Ovary (tissue), 9 donors: ENCODE results near the gene SDK1. TPM values are rescaled to one million over a fixed set of nuclear protein-coding genes. Genes with fewer than 3 reads are reported as not detected.

ENCODE experiments used
- DNase-seq, 5 donors: peaks; one replicate each; pipeline ENCODE4 v3.0.0-alpha.2; 2019 to 2020
- H3K27ac ChIP-seq, 2 donors: fragments of 200-600 bp; one replicate each; pipeline versions ENCODE4 v1.5.1 to v1.8.0; 2019 to 2022
- H3K27me3 ChIP-seq: fragments of 200-600 bp; one replicate; pipeline ENCODE4 v1.8.0; 2022
- H3K36me3 ChIP-seq: fragments of 200-600 bp; sonication (generic); one replicate; pipeline ENCODE4 v1.5.1; 2019
- H3K4me1 ChIP-seq: one replicate; pipeline ENCODE4 v1.8.1; 2013; ENCODE audit warnings: mild to moderate bottlenecking, moderate library complexity; ENCODE audit not compliant: insufficient read depth
- H3K4me3 ChIP-seq: fragments of 200-600 bp; sonication (generic); one replicate; pipeline ENCODE4 v1.5.1; 2017
- H3K9me3 ChIP-seq, 2 donors: fragments of 200-600 bp in 1 of 2; sonication (generic) in 1 of 2; one replicate each; pipeline versions ENCODE4 v1.5.1 to v1.8.1; 2013 to 2019; ENCODE audit warnings: mild to moderate bottlenecking in 1 of 2, moderate library complexity in 1 of 2
- EP300 ChIP-seq: sonication (generic); formaldehyde crosslinking; IDR thresholded peaks from one replicate; pipeline ENCODE4 v1.6.1; 2017; ENCODE audit warnings: antibody characterized with exemption
- POLR2A ChIP-seq: fragments of 450-650 bp; IDR thresholded peaks from one replicate; pipeline ENCODE4 v1.6.1; 2017; ENCODE audit warnings: antibody characterized with exemption, mild to moderate bottlenecking, moderate library complexity
- WGBS, 3 donors: extraction: QIAGEN DNeasy Blood & Tissue Kit in 1 of 3; methylation state at CpG; one replicate each; pipeline versions ENCODE4 v1.1.5 to v1.1.7; 2013 to 2017; 5-methylcytosine and 5-hydroxymethylcytosine counted together
- intact Hi-C, 4 donors: fragments of 100-400 bp; cut with DNase I; formaldehyde crosslinking; loops; one replicate each; pipeline versions ENCODE4 v1.11.0 to v1.15.1; 2022 to 2023
- polyA plus RNA-seq, 2 donors: library from polyadenylated mRNA; stranded (reverse); fragments of 200-250 nt in 1 of 2; fragments of 350-450 nt in 1 of 2; fragmentation: Illumina TruSeq in 1 of 2; extraction: RNeasy Lipid Tissue Mini Kit (QIAGEN cat#74804) in 1 of 2; gene quantifications; one replicate each; pipeline ENCODE4 v1.2.3, GENCODE V29; 2013 to 2014
- total RNA-seq, 7 donors: library from RNA; depleted of rRNA in 2 of 7; stranded (reverse); fragments of >200 nt in 2 of 7; fragmentation: NEBNext Ultra II Directional in 3 of 7; extraction: Animal tissue kit (Norgen Biotek cat#: 25700) in 3 of 7; gene quantifications; one replicate each; pipeline versions ENCODE4 v1.1.0 to v1.2.4, GENCODE V29; 2016 to 2023
- TF ChIP-seq, protein P1 (sequence below), 3 donors: fragments of 450-650 bp in 2 of 3; fragments of 200-600 bp in 1 of 3; IDR thresholded peaks; one replicate each; pipeline versions ENCODE4 v1.5.1 to v1.8.0; 2016 to 2022; ENCODE audit warnings: antibody characterized with exemption in 3 of 3, mild to moderate bottlenecking in 1 of 3
- donor health status: DM: no; HTN: no; CAD: no; lungs with moderate emphysema.
- donor health status: DM: no; HTN: no; CAD: no.
- donor health status: Bipolar disorder and iron deficiency.
- donor health status: DM: yes; HTN: yes; CAD: no.
- donor health status: DM: no; HTN: no; CAD: no.
- donor health status: DM: yes; HTN: yes; CAD: no.

The SDK1 gene
- total and polyA plus RNA-seq, 9 donors = 1.2 to 13.3 (median 4.4) TPM

GRCh38 chr7:4179688-4180380 lies 878.8 kb downstream of the SDK1 start:
- Histone ChIP-seq H3K27ac (no peak overlapping the region), H3K4me1 (no peaks in the 10 kb centered on the region), H3K27me3 (no peaks in the 10 kb centered on the region), H3K9me3 (no peaks in the 10 kb centered on the region), H3K4me3 (no peak overlapping the region), H3K36me3 (no peaks in the 10 kb centered on the region)
- no peak for TF ChIP-seq EP300
- TF ChIP-seq POLR2A = no peak
- TF ChIP-seq, protein P1, sequence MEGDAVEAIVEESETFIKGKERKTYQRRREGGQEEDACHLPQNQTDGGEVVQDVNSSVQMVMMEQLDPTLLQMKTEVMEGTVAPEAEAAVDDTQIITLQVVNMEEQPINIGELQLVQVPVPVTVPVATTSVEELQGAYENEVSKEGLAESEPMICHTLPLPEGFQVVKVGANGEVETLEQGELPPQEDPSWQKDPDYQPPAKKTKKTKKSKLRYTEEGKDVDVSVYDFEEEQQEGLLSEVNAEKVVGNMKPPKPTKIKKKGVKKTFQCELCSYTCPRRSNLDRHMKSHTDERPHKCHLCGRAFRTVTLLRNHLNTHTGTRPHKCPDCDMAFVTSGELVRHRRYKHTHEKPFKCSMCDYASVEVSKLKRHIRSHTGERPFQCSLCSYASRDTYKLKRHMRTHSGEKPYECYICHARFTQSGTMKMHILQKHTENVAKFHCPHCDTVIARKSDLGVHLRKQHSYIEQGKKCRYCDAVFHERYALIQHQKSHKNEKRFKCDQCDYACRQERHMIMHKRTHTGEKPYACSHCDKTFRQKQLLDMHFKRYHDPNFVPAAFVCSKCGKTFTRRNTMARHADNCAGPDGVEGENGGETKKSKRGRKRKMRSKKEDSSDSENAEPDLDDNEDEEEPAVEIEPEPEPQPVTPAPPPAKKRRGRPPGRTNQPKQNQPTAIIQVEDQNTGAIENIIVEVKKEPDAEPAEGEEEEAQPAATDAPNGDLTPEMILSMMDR (IDR thresholded peaks at IDR 0.05) = no peak
- 91 to 95% (median 95%) methylated on average over 24 of the region's 24 CpGs for whole genome bisulfite sequencing, 3 donors
- intact Hi-C loops = no loop called here
- DNase-seq = no peak

DNA sequence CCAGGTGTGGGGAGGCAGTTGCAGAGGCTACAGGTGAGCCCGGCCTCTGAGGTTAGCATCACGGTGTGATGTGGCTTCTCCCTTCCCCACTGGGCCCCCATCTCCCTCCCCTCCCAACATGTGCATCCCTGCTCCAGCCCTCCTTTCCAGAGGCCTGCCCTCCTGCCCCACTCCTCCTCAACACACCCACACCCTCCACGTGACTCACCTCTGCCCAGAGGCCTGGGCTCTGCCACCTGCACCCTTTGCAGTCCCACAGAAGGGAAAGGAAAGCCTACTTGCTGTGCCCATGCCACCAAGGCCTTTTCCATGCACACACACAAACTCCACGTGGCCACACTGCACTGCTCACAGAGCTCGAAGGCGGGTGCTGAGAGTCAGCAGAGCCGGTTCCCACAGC lies 880.4 kb downstream of the SDK1 start:
- DNase-seq = no peak
- intact Hi-C loops = no loop called here

GRCh38 chr7:4182605-4183300 lies 881.7 kb downstream of the SDK1 start:
- H3K27ac ChIP-seq = no peak overlapping the region
- no peak for DNase-seq
- H3K4me3 ChIP-seq = no peak overlapping the region
- intact Hi-C loops = no loop called here
- H3K9me3 ChIP-seq = no peaks in the 10 kb centered on the region
- 86 to 93% (median 93%) methylated on average over 10 of the region's 10 CpGs for WGBS, 3 donors
- no peaks in the 10 kb centered on the region for H3K27me3 ChIP-seq
- H3K4me1 ChIP-seq = peaks cover 1% of the 10 kb centered on the region
- TF ChIP-seq POLR2A = no peak
- TF ChIP-seq, protein P1 (IDR thresholded peaks at IDR 0.05) = no peak
- TF ChIP-seq EP300 = no peak
- H3K36me3 ChIP-seq = no peaks in the 10 kb centered on the region

More for the DNA sequence above, 880.4 kb downstream of the SDK1 start:
- Histone ChIP-seq H3K4me1 (peaks cover 1% of the 10 kb centered on the region), H3K4me3 (no peak overlapping the region), H3K9me3 (no peaks in the 10 kb centered on the region), H3K27me3 (no peaks in the 10 kb centered on the region), H3K36me3 (no peaks in the 10 kb centered on the region), H3K27ac (no peak overlapping the region)
- 83 to 92% (median 90%) methylated on average over 7 of the region's 7 CpGs for WGBS, 3 donors
- TF ChIP-seq, protein P1 (IDR thresholded peaks at IDR 0.05) = no peak
- TF ChIP-seq POLR2A (no peak), EP300 (no peak)

- no peak for DNase-seq
- WGBS, 3 donors = 91 to 93% (median 92%) methylated on average over 4 of the region's 4 CpGs
- TF ChIP-seq EP300 (no peak), POLR2A (no peak)
- TF ChIP-seq, protein P1 (IDR thresholded peaks at IDR 0.05) = no peak
Measured at GRCh38 chr7:4184653-4185052, 883.6 kb downstream of the SDK1 start.

More at GRCh38 chr7:4184653-4185052, 883.6 kb downstream of the SDK1 start:
- Histone ChIP-seq H3K4me3 (no peak overlapping the region), H3K9me3 (no peaks in the 10 kb centered on the region), H3K27ac (no peak overlapping the region), H3K36me3 (no peaks in the 10 kb centered on the region), H3K4me1 (peaks cover 4% of the 10 kb centered on the region), H3K27me3 (no peaks in the 10 kb centered on the region)
- intact Hi-C loops = loop anchor here in 1 of 4 donors (5.0 kb wide), 1 partner anchor 102 kb away; no protein-coding TSS in a partner anchor
